Urinary bladder (tissue), 4 donors: Measurements from ENCODE around the gene FBXW5. TPM values are rescaled to one million over a fixed set of nuclear protein-coding genes. Genes with fewer than 3 reads are reported as not detected.

Experiments used
- DNase-seq: peaks from one replicate; pipeline ENCODE4 v3.0.0-alpha.2; 2015; ENCODE audit errors: extremely low spot score
- H3K27ac ChIP-seq: one replicate; pipeline ENCODE4 v1.5.1; 2013; ENCODE audit warnings: low read depth, mild to moderate bottlenecking, moderate library complexity
- H3K36me3 ChIP-seq: one replicate; pipeline ENCODE4 v1.6.1; 2013; ENCODE audit warnings: mild to moderate bottlenecking, moderate library complexity; ENCODE audit not compliant: insufficient read depth
- H3K4me1 ChIP-seq: one replicate; pipeline ENCODE4 v1.6.1; 2013; ENCODE audit warnings: mild to moderate bottlenecking, moderate library complexity; ENCODE audit not compliant: insufficient read depth
- H3K4me3 ChIP-seq: one replicate; pipeline ENCODE4 v1.5.1; 2013; ENCODE audit warnings: low read depth, low read length
- WGBS: extraction: QIAGEN DNeasy Blood & Tissue Kit; methylation state at CpG from one replicate; pipeline ENCODE4 v1.1.7; 2013; 5-methylcytosine and 5-hydroxymethylcytosine counted together
- polyA plus RNA-seq: library from polyadenylated mRNA; stranded (reverse); fragments of 200-250 nt; gene quantifications from one replicate; pipeline ENCODE4 v1.2.3, GENCODE V29; 2013
- total RNA-seq: library from RNA; depleted of rRNA; stranded (reverse); fragments of >200 nt; gene quantifications from one replicate; pipeline ENCODE4 v1.2.3, GENCODE V29; 2014
- donor health status: healthy with polysubstance abuse.
- donor health status: healthy.

FBXW5 gene
- total and polyA plus RNA-seq, 2 donors = 47.5 to 151 TPM

DNA sequence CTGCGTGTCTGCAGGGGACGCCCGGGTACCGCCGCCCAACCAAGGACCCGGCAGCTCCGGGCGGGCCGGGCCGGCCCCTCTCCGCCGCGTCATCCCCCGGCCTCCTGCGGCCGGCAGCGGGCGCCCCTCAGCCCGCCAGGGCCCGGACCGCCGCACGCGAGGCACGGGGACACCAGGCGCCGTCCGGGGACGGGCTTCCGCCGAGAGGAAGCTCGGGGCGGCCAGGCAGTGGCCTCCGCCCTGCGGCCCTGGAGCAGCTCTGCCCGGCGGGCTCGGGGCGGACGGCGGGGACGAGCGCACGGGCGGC, 373 bp downstream of the FBXW5 start:
- H3K27ac ChIP-seq = peak overlapping the region; percentile 84
- under 1% methylated on average over 45 of the region's 45 CpGs for WGBS
- H3K36me3 ChIP-seq = peaks cover 18% of the 10 kb centered on the region
- H3K4me3 ChIP-seq = peak overlapping the region; percentile 86
- peaks cover 2% of the 10 kb centered on the region for H3K4me1 ChIP-seq
- DNase-seq = no peak

GRCh38 chr9:136943291-136944211, 987 bp downstream of the FBXW5 start:
- H3K4me1 ChIP-seq = peaks cover 2% of the 10 kb centered on the region
- peak overlapping the region; percentile 86 for H3K4me3 ChIP-seq
- no peak for DNase-seq
- 22% methylated on average over 61 of the region's 61 CpGs for WGBS
- H3K27ac ChIP-seq = no peak overlapping the region
- H3K36me3 ChIP-seq = peaks cover 18% of the 10 kb centered on the region

DNA sequence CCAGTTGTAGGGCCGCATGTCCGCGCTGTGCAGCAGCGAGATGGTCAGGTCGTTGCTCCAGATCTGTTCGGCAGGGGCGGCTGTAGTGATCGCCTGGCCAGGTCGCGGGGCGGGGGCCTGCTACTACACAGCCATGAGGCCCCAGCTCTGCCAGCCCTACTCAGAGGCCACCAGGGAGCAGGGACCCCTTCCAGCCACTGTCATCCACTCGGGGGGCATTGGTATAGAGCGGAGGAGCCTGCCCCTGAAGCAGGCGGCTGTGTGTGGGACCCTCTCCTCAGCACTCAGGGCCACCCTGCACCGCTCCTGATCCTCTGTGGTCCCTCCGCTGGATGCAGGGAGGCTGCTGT, 1.7 kb downstream of the FBXW5 start:
- DNase-seq = no peak
- Histone ChIP-seq H3K27ac (no peak overlapping the region), H3K4me3 (peak overlapping the region; percentile 86), H3K4me1 (peaks cover 2% of the 10 kb centered on the region), H3K36me3 (peaks cover 18% of the 10 kb centered on the region)
- 93% methylated on average over 16 of the region's 16 CpGs for WGBS

DNA sequence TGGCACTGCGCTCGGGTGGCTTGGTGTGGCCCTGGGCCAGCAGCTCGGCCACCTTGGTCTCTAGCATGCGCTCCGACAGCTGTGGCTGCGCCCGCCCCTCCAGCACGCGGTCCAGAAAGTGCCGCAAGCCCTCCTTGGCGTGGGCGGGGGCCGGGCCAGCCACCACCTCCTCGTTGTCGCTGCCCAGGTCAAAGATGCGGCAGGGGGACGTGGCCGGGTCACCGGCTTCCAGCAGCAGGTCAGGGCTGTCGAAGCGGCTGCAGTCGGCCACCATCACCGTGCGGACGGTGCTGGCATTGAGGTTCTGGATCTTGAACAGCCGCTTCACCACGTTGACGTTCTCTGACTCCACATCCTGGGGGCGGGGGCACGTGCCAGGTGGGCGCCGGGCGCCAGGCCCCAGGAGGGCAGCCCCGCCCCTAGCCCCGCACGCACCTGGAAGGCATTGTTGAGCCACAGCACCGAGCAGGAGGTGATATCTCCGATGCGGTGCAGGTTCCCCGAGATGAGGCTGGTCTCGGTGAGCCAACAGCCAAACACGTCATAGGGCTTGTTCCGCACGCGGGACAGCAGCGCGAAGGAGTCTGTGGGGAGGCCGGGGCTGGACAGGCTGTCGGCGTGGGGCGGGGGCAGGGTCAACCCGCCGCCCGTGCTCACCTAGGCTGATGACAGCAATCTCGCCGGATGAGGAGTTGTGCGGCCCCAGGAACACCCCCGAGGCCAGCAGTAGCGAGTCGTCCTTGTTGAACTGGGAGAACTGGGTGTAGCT, 2.2 kb downstream of the FBXW5 start:
- 94% methylated on average over 60 of the region's 60 CpGs for WGBS
- Histone ChIP-seq H3K27ac (no peak overlapping the region), H3K4me3 (no peak overlapping the region), H3K36me3 (peaks cover 18% of the 10 kb centered on the region), H3K4me1 (peaks cover 2% of the 10 kb centered on the region)
- no peak for DNase-seq

DNA sequence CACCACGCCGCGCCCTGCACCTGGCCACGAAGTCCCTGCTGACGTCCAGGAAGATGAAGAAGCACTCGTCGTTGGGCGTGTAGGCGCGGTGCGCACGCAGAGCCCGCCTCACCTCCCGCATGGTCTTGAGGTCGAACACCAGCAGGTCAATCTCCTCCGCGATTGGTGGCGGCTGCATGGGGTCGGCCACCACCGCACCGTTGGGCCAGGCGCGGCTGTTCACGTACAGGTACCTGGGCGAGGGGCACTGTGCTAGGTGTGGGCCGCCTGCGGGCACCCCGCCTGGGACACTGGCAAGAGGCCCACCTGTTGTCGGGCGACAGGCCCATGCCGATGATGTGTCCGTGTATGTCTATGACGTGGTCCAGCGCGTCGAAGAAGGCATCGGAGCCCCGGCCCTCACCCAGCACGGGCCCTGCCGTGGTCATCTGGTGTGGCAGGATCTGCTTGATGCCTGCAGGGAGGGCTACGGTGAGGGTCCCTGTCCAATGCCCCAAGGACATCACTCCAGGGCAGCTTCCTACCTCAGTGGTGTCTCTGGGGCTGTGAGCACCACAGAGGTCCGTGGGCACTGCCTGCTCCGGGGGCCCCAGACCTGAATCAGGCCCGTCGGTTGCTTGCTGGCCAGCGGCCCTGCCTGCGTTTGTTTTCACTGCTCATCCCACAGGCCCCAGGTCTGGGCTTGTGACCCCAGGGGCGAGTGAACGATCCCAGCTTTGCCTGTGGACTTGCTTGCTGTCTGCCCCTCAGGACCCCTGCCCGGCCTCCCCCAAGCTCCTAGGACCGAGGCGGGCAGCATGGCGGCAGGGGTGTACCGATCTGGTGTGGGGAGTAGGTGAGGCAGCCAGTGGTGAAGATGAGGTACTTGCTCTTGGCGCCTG, 3.1 kb downstream of the FBXW5 start:
- Histone ChIP-seq H3K27ac (no peak overlapping the region), H3K4me3 (no peak overlapping the region), H3K36me3 (peaks cover 18% of the 10 kb centered on the region), H3K4me1 (peaks cover 2% of the 10 kb centered on the region)
- no peak for DNase-seq
- 95% methylated on average over 55 of the region's 55 CpGs for WGBS

- 96% methylated on average over 42 of the region's 42 CpGs for WGBS
- no peak for DNase-seq
- Histone ChIP-seq H3K27ac (no peak overlapping the region), H3K4me1 (peaks cover 2% of the 10 kb centered on the region), H3K4me3 (no peak overlapping the region), H3K36me3 (peaks cover 18% of the 10 kb centered on the region)
Measured at GRCh38 chr9:136940526-136941230, 3.9 kb downstream of the FBXW5 start.

DNA sequence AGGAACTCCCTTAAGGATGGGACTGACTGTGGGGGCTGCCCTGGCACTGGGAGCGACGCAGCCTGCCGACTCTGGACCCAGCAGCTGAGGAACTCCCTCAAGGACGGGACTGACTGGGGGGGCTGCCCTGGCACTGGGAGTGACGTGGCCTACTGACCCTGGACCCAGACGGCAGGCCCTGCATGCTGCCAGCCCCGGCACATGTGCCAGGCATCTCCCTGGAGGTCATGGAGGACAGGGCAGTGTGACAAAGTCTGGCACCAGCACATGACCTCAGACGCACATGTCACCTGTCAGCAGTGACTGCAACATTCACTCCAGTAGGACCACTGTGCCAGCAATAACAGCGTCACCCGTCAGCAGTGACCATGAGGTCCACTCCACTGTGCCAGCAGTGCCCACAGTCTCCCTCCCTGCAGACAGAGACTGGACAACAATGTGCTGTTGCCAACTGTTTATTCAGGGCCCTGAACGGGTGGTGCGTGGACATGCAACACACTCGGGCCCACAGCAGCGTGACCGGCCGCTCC, 4.5 kb downstream of the FBXW5 start:
- peaks cover 2% of the 10 kb centered on the region for H3K4me1 ChIP-seq
- no peak overlapping the region for H3K4me3 ChIP-seq
- 82% methylated on average over 16 of the region's 16 CpGs for WGBS
- H3K27ac ChIP-seq = no peak overlapping the region
- peaks cover 18% of the 10 kb centered on the region for H3K36me3 ChIP-seq
- DNase-seq = no peak

GRCh38 chr9:136939431-136939995, 5.0 kb downstream of the FBXW5 start:
- Histone ChIP-seq H3K4me1 (peaks cover 2% of the 10 kb centered on the region), H3K36me3 (peaks cover 18% of the 10 kb centered on the region), H3K4me3 (no peak overlapping the region), H3K27ac (no peak overlapping the region)
- 91% methylated on average over 28 of the region's 28 CpGs for WGBS
- no peak for DNase-seq

DNA sequence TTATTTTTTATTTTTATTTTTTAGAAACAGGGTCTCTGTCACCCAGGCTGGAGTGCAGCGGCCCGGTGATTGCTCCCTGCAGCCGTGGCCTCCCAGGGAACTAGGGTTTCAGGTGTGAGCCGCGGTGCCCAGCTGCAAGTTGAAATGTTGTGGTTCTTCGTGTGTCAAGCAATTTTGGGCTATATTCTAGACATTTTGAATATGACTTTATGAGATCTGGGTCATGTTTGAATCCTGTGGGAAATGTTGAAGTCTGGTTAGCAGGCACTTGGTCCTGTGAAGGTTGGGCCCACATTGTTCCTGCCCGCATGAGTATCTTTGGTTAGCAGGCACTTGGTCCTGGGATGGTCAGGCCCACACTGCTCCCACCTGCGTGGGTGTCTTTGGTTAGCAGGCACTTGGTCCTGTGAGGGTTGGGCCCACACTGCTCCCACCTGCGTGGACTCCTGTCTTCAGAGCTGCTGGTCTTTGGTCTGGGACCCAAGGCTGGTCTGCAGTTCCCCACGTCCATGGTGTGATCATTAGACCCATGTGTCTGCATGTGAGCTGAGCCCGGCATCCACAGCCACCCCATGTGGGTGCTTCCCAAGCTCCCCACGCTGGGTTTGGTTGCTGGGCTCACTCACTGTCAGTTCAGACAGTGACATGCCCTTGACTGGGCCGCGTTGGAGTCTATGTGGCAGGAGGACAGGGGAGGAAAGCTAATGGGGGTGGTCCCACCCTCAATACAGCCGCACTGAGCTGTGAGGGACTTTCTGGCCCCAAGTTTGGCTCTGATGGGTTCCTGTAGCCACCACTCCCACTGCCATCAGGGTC, 7.1 kb downstream of the FBXW5 start:
- 89% methylated on average over 15 of the region's 15 CpGs for WGBS
- H3K27ac ChIP-seq = no peak overlapping the region

GRCh38 chr9:136936645-136937170, 7.8 kb downstream of the FBXW5 start:
- Histone ChIP-seq H3K4me3 (no peak overlapping the region), H3K36me3 (peaks cover 11% of the 10 kb centered on the region), H3K4me1 (no peaks in the 10 kb centered on the region), H3K27ac (no peak overlapping the region)
- DNase-seq = no peak
- WGBS = 90% methylated on average over 8 of the region's 8 CpGs

More for the DNA sequence above, 7.1 kb downstream of the FBXW5 start:
- Histone ChIP-seq H3K4me1 (no peaks in the 10 kb centered on the region), H3K4me3 (no peak overlapping the region), H3K36me3 (peaks cover 15% of the 10 kb centered on the region)
- DNase-seq = no peak

GRCh38 chr9:136935651-136936050, 8.9 kb downstream of the FBXW5 start:
- peaks cover 3% of the 10 kb centered on the region for H3K36me3 ChIP-seq
- no peaks in the 10 kb centered on the region for H3K4me1 ChIP-seq
- no peak overlapping the region for H3K27ac ChIP-seq
- H3K4me3 ChIP-seq = no peak overlapping the region
- WGBS = 77% methylated on average over 3 of the region's 3 CpGs
- DNase-seq = no peak

- H3K36me3 ChIP-seq = no peaks in the 10 kb centered on the region
- no peak overlapping the region for H3K4me3 ChIP-seq
- no peaks in the 10 kb centered on the region for H3K4me1 ChIP-seq
- WGBS = 89% methylated on average over 3 of the region's 3 CpGs
- no peak overlapping the region for H3K27ac ChIP-seq
- no peak for DNase-seq
Measured at GRCh38 chr9:136934277-136934676, 10.3 kb downstream of the FBXW5 start.
